HG03565 (cell line): ENCODE measurements around the gene CCT8.

Experiments used
- ATAC-seq: cut with Tn5 transposase; IDR thresholded peaks from one replicate; pipeline ENCODE4 v1.9.1; 2021; ENCODE audit warnings: mild to moderate bottlenecking, moderate library complexity; ENCODE audit not compliant: unreplicated experiment

CCT8 gene, protein sequence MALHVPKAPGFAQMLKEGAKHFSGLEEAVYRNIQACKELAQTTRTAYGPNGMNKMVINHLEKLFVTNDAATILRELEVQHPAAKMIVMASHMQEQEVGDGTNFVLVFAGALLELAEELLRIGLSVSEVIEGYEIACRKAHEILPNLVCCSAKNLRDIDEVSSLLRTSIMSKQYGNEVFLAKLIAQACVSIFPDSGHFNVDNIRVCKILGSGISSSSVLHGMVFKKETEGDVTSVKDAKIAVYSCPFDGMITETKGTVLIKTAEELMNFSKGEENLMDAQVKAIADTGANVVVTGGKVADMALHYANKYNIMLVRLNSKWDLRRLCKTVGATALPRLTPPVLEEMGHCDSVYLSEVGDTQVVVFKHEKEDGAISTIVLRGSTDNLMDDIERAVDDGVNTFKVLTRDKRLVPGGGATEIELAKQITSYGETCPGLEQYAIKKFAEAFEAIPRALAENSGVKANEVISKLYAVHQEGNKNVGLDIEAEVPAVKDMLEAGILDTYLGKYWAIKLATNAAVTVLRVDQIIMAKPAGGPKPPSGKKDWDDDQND

DNA sequence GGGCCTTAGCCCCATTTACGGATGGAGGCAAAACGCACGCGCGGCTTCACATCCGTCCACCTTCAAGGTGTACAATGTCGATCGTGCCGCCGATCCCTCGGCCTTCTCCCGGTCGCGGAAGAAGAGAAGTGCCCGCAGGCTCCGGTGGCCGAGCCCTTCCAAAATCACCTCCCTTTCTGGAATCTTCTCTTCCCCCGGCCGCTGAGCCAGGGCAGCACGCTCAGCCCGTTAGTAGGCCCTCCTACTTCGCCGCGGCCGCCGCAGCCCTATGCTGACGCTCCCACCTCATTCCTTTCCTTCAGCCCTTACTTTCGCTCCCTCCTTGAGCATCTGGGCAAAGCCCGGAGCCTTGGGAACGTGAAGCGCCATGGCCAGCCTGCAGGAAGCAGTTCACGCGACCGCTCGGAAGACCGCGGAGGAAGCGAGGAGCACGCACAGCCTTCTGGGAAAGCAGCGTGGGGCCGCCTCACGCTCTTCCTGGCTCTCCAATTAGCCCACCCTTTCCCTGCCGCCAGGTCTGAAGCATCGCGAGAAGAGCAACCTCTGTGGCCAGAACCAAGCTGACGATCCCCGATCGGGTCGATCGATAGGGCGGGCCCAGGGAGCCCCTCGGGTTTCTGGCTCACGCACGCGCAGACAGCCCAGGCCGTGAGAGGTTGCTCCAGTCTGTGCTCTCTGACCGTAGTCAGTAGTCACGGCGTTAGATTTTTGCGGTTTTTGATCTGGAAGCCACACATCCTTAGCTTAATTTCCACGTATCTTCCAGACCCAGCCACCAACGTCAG is at the start of gene CCT8:
Gene CCT8 (minus strand): TSS at position 427 of the 785 bp plus-strand sequence. CDS start 58 bp downstream, at position 369.
- ATAC-seq, result peak; percentile 83

DNA sequence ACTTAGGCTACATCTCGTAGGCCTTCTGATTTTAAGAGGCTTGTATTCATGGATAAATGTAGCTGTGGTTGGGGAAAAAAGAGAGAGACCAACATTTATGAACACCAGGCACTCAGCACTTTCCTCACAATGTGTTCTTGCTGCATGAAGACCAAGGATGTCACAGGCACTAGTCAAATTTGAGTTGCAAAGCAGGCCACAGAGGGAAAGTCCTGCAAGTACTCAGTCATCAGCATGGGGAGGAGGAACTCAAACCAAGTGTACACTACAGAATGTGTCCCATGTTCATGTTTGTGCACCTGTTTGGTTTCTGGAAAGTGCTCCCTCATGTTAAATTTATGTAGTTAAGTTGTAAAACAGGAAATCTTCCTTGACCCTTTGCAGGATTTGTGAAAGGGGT is 48.3 kb upstream of the CCT8 start:
- ATAC-seq, result peak; percentile 75

DNA sequence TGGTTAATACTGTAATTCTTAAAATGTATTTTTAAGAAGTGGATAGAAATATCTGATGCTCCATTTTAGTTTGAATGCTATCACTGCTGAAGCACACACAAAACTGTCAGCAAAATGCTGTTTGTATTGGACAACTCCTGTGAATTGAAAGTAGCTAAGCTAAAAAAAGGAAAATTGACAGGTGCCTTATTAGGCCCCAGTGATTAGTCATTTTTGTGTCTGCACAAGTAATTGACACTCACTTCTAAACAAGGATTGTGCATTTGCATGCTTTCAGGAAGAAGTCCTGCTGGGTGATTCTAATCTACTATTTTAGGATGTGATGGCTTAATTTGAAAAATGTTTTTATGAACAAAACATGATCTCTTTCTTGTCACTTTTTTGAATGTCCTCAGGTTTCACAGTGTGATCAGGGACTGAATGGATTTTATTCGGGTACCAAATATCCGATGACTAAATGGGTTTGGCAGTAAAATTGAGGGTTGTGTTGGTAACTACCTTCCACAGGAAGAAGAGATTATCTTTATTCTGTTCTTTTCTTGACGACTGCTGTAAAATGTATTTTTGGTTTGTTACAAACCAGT is 44.0 kb upstream of the CCT8 start:
- ATAC-seq, result peak; percentile 38

DNA sequence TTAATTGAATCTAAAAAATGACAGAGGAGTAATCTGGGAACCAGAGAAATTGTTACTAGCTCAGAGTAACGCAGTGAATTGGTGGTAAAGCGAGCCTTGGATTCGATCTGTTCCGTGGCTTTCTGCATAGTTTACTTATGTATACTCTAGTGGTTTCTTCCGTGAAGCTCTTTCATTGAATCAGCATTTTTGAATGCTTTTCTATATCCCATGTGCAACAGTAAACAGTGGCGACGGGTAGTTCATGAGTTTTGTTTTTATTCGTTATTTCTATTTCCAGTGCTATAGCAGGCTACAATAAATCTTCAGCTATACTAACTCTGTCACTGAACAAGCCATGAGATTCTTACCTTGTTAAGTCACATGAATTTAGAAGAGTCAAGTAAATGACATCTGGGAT is 42.5 kb upstream of the CCT8 start:
- no peak for ATAC-seq

DNA sequence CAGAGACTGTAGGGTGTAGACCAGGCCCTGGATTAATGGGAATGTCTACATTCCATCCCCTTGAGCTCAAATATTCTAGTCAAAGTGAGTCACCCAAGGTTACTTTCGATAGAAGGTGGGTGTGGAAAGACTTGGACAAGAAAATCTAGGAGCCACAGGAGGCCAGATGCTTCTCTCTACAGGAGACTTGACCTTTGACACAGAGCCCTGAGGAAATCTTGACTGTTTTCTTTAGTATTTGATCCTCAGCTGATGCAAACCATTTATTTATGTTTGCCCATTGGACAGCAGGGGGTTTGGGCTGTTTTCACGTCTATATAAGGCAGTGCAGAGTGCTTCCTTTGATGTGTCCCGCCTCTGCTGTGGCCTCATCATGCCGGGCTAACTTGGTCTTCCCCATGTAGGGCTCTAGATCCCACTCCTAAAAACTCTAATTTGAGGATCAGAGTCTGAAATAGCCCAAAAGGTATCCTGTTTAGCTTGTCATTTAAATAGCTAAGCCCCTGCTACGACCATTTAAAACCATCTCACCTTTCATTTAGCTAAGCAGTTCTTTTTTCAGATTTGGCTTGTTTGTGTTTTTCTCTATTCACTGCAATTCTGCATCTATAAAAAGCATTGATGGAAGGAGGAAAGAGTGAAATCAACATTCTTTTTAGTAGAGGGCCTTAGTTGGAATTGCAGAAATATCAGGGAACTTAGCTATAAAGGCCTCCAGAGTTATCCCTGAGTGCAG is 41.5 kb upstream of the CCT8 start:
- no peak for ATAC-seq

DNA sequence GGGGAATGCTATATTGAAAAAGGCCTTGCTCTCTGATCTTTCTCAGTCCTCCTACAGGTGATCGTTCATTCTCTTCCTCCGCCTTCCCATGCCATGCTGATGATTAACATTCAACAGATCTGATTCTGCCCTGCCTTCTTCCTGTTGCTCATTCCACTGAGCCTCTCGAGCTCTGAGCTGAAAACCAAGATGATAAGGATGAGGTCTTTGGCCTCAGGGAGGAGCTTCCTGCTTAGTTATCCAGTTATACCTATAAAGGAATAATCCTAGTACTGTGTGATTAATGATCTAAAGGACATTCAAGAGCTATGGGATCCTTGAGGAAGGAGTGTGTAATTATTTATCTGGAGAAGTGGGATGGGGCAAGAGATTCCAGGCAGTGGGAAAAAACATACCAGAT is 31.8 kb upstream of the CCT8 start:
- ATAC-seq, result no peak

DNA sequence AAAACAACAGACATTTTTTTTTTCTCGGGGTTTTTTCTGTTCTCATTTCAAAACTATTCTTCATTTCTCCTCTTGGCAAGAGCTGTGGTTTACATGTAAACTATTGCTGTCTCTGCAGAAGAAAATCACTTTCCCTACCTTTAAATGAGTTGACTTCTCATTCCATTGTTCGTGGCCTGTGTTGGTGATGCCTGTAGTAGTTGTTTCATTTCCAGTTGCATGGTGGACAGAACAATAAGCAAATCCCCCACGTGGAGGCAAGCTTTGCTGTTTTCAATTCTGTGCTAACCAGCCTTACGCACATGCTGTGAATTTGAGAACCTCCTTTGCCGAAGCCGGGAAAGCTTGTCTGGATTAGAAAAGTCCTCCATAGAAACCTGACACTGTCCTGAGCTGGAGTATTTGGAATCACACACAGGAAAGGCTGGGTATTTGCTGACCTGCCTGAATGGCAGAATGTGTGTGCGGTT is 30.8 kb upstream of the CCT8 start:
- no peak for ATAC-seq

DNA sequence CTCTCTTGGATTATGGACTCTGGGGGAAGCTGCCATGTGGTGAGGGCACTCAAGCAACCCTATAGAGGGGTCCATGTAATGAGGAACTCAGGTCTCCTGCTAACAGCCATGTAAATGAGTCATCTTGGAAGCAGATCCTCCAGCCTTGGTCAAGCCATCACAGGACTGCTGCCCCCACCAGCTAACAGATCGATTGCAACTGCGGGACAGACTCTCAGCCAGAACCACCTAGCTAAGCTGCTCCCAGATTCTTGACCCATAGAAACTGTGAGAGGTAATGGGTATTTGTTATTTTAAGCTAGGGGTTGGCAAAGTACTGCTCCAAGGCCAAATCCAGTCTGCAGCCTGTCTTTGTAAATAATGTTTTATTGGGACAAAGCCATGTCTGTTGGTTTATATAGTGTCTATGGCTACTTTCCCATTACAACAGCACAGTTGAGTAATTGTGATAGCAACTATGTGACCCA is 29.4 kb upstream of the CCT8 start:
- ATAC-seq, result no peak

DNA sequence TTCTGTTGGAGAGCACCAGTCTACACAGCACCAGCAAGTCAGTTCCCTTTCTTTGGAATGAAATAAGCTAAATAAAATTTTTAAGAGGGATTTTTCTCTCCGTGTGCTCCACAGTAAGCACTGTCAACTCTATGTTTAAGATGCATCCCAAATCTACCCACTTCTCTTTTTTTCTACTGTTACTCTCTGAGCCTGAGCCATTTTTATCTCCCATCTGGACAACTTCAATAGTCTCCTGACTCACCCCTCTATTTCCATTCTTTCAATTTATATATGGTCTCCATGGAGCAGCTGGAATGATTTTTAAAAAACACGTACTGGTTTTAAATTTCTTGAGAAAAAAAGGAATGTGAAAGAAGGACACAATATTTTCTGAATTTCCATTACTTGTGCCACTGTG is 24.7 kb upstream of the CCT8 start:
- no peak for ATAC-seq

DNA sequence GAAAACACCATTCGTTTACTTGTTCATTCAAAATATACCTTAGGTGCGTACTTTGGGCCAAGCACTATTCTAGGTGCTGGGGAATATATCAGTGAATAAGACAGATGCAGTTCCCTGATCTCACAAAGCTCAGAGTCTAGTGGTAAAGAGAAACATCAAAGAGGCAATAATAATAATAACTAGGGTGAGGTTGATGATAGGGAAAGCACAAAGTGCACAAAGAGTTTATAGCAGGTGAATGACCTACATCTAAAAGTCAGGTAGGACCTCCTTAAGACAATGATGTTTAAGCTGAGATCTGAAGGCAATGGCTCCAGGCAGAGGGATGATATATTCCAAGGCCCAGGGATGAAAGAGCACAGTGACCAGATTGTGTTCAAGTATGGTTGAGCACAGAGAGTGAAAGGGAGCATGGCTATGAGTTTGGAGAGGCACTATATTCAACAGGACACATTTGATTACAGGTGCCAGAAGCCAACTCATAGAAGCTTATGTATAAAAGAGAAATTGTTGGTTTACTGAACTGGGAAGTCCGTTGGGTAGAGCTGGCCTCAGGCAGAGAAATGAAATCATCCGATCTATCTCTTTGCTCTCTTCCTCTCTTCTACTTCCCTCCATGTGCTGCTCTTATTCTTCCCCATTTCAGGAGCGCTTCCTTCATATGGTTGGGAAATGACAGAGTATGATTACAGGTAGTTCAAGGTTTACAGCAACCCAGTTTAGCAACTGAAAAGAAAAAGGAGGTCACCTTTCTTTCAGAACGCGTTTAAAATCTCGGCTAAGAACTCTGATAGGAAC is 23.0 kb upstream of the CCT8 start:
- ATAC-seq, result no peak

DNA sequence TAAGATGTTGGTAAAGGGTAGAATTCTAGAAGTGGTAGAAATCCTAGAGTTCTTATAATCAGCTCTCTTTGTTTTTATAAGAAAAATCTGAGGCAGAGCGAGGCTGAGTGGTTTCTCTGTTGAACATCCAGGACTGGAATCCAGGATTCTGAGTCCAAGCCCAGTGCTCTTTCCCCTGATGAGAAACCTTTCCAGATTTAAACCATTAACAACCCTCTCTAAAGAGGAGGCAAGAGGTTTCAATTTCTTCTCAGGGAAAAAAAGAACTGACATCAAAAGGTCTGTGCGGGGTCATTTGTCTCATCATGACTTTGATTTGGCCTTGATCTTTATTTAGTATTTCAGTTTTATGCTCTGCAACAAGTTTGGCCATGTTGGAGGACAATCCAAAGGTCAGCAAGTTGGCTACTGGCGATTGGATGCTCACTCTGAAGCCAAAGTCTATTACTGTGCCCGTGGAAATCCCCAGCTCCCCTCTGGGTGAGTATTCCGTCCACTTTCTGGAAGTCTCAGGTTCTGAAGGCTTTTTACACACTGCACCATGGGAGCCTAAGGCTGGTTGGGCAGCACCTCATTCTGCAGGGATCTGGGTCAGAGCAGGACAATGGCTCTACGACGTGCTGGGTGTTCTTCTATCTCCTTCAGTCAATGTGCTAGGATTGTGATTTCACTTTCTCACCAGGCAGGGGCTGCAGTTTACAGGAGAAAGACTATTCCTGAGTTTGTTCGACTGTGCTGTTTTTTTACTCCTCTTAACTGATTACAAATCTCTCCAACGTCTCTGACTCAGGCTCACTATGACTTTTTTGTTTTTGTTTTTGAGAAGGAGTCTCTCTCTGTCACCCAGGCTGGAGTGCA is 18.9 kb upstream of the CCT8 start:
- no peak for ATAC-seq

DNA sequence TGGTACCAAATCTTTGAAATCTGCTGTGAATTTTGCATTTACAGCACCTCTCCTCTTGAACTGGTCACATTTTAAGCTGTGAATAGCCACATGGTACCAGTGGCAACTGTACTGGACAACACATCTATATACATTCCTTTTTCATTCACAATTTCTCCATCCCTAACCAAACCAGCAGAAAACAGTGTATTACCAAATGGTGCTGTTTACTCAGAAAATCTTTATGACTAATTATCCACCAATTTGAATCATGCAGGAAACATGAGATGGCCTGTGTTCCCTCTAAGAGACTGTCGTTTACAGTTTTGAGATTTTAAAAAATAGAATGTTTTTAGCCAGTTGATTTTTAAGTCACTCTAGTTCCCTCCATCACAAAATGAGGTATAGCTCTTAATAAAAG is 17.6 kb upstream of the CCT8 start:
- no peak for ATAC-seq

DNA sequence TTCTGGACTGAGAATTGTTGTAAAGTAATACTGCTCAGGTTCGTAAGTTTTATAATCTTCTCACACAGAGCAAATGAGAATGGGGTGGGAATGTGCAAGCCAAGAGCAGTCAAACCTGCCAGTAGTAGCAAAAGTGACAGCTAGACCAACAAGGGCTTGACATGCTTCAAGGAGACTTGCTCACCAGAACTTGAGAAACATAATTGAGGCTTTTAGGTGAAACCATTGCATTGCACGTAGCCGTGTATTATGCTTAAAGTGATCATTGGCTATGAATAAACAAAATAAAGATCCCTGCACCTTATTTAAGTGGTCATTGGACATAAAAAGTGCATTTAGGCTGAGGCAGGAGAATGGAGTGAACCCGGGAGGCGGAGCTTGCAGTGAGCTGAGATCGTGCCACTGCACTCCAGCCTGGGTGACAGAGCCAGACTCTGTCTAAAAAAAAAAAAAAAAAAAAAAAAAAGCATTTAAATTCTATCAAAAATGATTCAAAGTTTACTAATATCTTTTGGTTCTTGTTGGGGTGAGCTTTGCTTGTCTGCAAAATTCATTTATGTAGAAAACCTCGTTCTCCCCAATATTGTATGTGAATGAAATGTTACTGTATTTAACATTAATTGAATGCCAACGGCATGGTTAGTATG is 11.8 kb upstream of the CCT8 start:
- no peak for ATAC-seq

DNA sequence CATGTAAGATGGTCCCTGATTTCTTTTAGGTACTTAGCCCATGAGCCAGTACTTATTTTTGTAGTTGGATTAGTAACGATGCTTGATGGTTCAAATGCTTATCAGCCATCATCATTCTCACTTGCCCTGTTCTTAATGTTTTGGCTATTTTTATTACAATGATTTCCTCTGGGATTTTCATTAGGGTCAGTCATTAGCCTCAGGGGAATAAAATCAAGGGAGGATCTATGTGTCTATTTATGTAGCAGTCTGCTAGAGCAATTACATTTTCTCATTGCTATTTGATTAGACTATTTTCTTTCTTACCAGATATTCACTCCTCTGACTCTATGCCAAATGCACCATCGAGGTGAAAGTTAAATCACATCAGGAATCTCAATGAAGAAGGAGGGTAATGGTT is 10.9 kb upstream of the CCT8 start:
- ATAC-seq, result no peak

DNA sequence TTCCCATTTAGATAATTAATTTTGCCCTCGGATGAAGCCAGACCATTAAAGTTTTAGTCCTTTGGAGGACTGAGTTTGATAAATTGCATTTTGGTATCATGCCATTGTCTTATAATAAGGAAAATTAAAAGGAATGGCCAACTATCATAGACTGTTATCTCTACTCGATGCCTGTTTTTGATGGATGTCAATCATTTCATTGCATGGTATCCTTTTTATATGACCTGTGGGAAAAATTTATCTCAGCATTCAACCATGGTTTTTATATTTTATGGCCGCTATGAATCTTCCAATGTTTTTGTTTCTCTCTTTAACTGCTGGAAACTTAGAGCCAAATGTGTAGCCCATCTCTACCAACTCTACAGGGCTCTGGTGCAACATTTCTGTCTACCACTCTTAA is 9.9 kb upstream of the CCT8 start:
- no peak for ATAC-seq

DNA sequence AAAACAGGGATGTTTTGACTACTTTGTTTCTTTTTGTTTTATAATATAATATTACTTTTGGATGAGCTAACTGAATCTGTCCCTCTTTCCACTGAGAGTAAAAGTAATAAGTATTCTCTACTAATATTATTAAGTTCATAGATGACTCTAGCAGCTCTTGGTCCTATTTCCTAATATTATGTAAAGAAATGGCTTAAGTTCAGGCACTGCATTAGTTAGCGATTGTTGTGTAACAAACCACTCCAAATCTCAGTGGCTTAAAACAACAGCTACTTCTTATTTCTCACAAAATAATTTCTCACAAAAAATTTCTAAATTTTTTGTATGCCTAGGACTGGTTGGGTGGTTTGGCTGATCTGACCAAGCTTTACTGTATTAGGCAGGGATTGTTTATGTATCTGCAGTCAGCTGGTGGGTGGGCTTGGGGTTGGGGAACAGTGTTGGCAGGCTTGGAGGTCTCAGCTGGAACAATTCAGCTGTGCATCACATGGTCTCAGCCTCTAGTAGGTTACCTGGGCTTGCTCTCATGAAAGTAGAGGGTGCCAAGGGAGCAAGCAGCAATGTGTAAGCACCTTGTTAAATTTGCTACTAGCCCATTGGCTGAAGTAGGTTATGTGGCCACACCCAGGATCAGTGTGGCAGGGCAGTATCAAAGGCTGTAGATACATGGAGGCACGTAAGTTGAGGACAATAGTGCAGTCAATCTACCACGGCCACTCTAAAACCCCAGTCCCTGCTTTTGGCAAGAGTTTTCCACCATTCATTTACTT is 8.8 kb upstream of the CCT8 start:
- no peak for ATAC-seq

DNA sequence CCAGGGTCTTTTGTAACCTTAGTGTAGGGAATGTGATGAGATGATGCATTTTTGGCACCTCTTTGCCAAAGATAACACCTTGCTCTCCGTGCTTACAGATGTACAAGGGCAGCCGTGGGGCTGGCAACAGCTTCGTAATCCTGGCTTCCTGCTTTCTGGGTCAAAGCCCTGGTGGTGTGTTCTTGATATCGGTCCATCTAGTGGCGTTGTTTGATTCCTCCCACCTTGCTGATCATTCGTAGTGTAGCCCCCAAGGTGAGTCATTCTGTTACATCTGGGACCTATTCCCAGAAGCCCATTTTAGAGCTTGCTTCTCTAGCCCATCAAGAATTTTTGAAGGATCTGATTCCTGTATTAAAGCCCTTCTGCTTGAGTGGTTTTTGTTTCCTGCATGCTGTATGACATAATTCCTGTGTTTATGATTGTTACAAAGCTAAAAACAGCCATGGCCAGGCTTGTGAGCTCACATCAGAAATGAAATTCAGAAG is 7.0 kb upstream of the CCT8 start:
- ATAC-seq, result no peak
